Lower lobe of right lung (tissue), 2 donors: ENCODE results near the gene ARMC3. TPM values are rescaled to one million over a fixed set of nuclear protein-coding genes. Genes with fewer than 3 reads are reported as not detected.
"Not testable (repeated sequence)": the region's sequence is repeated elsewhere in the genome, so short reads cannot be mapped to it uniquely, and the experiment has no call there.

ENCODE experiments used
- ATAC-seq, 2 donors: fragments of 200-7000 bp; cut with Tn5 transposase; one replicate each; pipeline ENCODE4 v1.9.1; 2020 to 2022; ENCODE audit warnings: mild to moderate bottlenecking in 2 of 2, moderate library complexity in 2 of 2
- DNase-seq: peaks from one replicate; pipeline ENCODE4 v3.0.0-alpha.2; 2020
- H3K27ac ChIP-seq: fragments of 200-600 bp; one replicate; pipeline ENCODE4 v1.8.0; 2022
- H3K27me3 ChIP-seq: fragments of 200-600 bp; one replicate; pipeline ENCODE4 v1.8.0; 2022; ENCODE audit warnings: low read depth
- H3K36me3 ChIP-seq: fragments of 200-600 bp; one replicate; pipeline ENCODE4 v1.8.0; 2022; ENCODE audit warnings: mild to moderate bottlenecking
- H3K4me1 ChIP-seq: fragments of 200-600 bp; one replicate; pipeline ENCODE4 v1.8.0; 2022
- H3K4me3 ChIP-seq: fragments of 200-600 bp; one replicate; pipeline ENCODE4 v1.8.0; 2022; ENCODE audit warnings: mild to moderate bottlenecking
- H3K9me3 ChIP-seq: fragments of 200-600 bp; one replicate; pipeline ENCODE4 v1.8.0; 2022
- CTCF ChIP-seq: fragments of 200-600 bp; IDR thresholded peaks from one replicate; pipeline ENCODE4 v1.8.0; 2022; ENCODE audit warnings: antibody characterized with exemption, mild to moderate bottlenecking
- intact Hi-C: fragments of 100-400 bp; cut with DNase I; formaldehyde crosslinking; loops from one replicate; pipeline ENCODE4 v1.11.0; 2022
- total RNA-seq: library from RNA; stranded (reverse); fragmentation: NEBNext Ultra II Directional; extraction: Animal tissue kit (Norgen Biotek cat#: 25700); gene quantifications from one replicate; pipeline ENCODE4 v1.2.1, GENCODE V29; 2021
- donor health status: DM: no; HTN: yes; CAD: no; lungs with severe emphysema.

Gene ARMC3
- total RNA-seq, 1 donor from 2014 or later, result 9.6 TPM

GRCh38 chr10:22913474-22914092 is 14.3 kb upstream of the ARMC3 start:
- intact Hi-C loops, result no loop called here
- no peak overlapping the region for H3K4me3 ChIP-seq
- no peaks in the 10 kb centered on the region for H3K36me3 ChIP-seq
- no peaks in the 10 kb centered on the region for H3K27me3 ChIP-seq
- no peak for DNase-seq
- H3K9me3 ChIP-seq, result no peaks in the 10 kb centered on the region
- H3K4me1 ChIP-seq, result no peaks in the 10 kb centered on the region
- no peak for TF ChIP-seq CTCF
- H3K27ac ChIP-seq, result no peak overlapping the region
- ATAC-seq, result no peak

- no peak for TF ChIP-seq CTCF
- Histone ChIP-seq H3K4me3 (no peak overlapping the region), H3K27me3 (no peaks in the 10 kb centered on the region), H3K36me3 (no peaks in the 10 kb centered on the region), H3K4me1 (no peaks in the 10 kb centered on the region), H3K27ac (no peak overlapping the region), H3K9me3 (no peaks in the 10 kb centered on the region)
- ATAC-seq, result no peak
- DNase-seq, result no peak
- intact Hi-C loops, result no loop called here
These were observed 12.5 kb upstream of the ARMC3 start for GRCh38 chr10:22915314-22915713.

GRCh38 chr10:22925088-22925487 is 2.8 kb upstream of the ARMC3 start:
- Histone ChIP-seq H3K36me3 (no peaks in the 10 kb centered on the region), H3K4me1 (peaks cover 10% of the 10 kb centered on the region), H3K4me3 (no peak overlapping the region), H3K27me3 (peaks cover 9% of the 10 kb centered on the region), H3K27ac (no peak overlapping the region), H3K9me3 (no peaks in the 10 kb centered on the region)
- DNase-seq, result no peak
- no peak for ATAC-seq
- intact Hi-C loops, result no loop called here
- no peak for TF ChIP-seq CTCF

- TF ChIP-seq CTCF, result no peak
- intact Hi-C loops, result no loop called here
- Histone ChIP-seq H3K36me3 (no peaks in the 10 kb centered on the region), H3K27ac (no peak overlapping the region), H3K9me3 (no peaks in the 10 kb centered on the region), H3K4me3 (peak overlapping the region; percentile 43), H3K4me1 (peaks cover 14% of the 10 kb centered on the region), H3K27me3 (peaks cover 9% of the 10 kb centered on the region)
- DNase-seq (no peak), ATAC-seq (no peak)
These were observed 687 bp upstream of the ARMC3 start for GRCh38 chr10:22927166-22927565.

- ATAC-seq, H3K27me3 ChIP-seq, H3K36me3 ChIP-seq, DNase-seq, intact Hi-C loops, H3K27ac ChIP-seq, H3K4me3 ChIP-seq, H3K9me3 ChIP-seq: not testable (repeated sequence)
- H3K4me1 ChIP-seq, result peaks cover 14% of the 10 kb centered on the region
These were observed 1.2 kb downstream of the ARMC3 start for GRCh38 chr10:22929053-22929452.

- ATAC-seq, result no peak
- H3K4me3 ChIP-seq, result no peak overlapping the region
- DNase-seq, result no peak
- no peaks in the 10 kb centered on the region for H3K9me3 ChIP-seq
- intact Hi-C loops, result no loop called here
- H3K27ac ChIP-seq, result no peak overlapping the region
- no peaks in the 10 kb centered on the region for H3K36me3 ChIP-seq
- peaks cover 2% of the 10 kb centered on the region for H3K27me3 ChIP-seq
- peaks cover 14% of the 10 kb centered on the region for H3K4me1 ChIP-seq
- no peak for TF ChIP-seq CTCF
These were observed 4.1 kb downstream of the ARMC3 start for GRCh38 chr10:22931948-22932347.
